ENCODE data around the gene CCN5.

DNA sequence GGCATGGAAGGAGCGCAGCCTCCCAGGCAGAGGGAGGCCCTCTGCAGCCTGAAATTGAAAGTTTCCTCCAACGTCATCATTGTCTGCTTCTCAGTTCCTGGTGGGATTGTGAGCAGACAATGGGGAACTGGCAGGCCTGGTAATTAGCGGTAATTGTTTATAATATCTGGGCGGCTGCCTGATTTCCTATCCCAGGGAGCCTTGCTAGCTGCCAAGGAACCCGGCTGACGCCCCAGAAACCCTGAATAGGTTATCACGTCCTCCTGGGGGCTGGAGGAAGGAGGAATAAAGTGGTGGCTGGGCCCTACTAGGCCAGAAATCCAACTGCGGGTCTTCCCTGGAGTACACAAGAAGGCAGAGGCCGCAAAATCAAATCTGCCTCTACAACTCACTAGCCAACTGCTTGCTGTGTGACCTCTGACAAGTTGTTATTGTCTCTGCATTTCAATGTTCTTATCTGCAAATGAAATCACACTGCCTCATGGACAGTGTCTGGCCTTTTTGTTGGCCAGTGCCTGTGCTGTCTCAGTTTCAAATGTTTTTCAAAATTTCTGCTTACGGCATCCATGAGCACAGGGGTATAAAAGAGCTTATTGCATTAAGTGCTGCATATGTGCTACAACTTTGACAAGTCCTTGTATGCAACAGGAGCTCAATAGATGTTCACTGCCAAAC lies 47.4 kb downstream of the CCN5 start:
- TF ChIP-seq ZNF549 (tag by site-specific recombination; IDR thresholded peaks at IDR 0.05) = no peak
- no peak for TF ChIP-seq ZNF274 (IDR thresholded peaks at IDR 0.05; ENCODE audit: low read length)
- no peak for TF ChIP-seq ZNF274 (tag by site-specific recombination; IDR thresholded peaks at IDR 0.05; ENCODE audit: borderline replicate concordance)
- no peak for TF ChIP-seq YY2 (tag by site-specific recombination; IDR thresholded peaks at IDR 0.05)
- TF ChIP-seq, protein P1, sequence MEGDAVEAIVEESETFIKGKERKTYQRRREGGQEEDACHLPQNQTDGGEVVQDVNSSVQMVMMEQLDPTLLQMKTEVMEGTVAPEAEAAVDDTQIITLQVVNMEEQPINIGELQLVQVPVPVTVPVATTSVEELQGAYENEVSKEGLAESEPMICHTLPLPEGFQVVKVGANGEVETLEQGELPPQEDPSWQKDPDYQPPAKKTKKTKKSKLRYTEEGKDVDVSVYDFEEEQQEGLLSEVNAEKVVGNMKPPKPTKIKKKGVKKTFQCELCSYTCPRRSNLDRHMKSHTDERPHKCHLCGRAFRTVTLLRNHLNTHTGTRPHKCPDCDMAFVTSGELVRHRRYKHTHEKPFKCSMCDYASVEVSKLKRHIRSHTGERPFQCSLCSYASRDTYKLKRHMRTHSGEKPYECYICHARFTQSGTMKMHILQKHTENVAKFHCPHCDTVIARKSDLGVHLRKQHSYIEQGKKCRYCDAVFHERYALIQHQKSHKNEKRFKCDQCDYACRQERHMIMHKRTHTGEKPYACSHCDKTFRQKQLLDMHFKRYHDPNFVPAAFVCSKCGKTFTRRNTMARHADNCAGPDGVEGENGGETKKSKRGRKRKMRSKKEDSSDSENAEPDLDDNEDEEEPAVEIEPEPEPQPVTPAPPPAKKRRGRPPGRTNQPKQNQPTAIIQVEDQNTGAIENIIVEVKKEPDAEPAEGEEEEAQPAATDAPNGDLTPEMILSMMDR (tag by site-specific recombination; IDR thresholded peaks at IDR 0.05) = no peak
- no peak for TF ChIP-seq HOXA7 (CRISPR knock-in tag; IDR thresholded peaks at IDR 0.05; ENCODE audit: borderline replicate concordance)
- no peak for TF ChIP-seq ZBTB1 (tag by site-specific recombination; IDR thresholded peaks at IDR 0.05)
- TF ChIP-seq ZNF169 (tag by site-specific recombination; IDR thresholded peaks at IDR 0.05) = no peak
- TF ChIP-seq MYNN (tag by site-specific recombination; IDR thresholded peaks at IDR 0.05; ENCODE audit: borderline replicate concordance) = no peak
- TF ChIP-seq, protein P2, sequence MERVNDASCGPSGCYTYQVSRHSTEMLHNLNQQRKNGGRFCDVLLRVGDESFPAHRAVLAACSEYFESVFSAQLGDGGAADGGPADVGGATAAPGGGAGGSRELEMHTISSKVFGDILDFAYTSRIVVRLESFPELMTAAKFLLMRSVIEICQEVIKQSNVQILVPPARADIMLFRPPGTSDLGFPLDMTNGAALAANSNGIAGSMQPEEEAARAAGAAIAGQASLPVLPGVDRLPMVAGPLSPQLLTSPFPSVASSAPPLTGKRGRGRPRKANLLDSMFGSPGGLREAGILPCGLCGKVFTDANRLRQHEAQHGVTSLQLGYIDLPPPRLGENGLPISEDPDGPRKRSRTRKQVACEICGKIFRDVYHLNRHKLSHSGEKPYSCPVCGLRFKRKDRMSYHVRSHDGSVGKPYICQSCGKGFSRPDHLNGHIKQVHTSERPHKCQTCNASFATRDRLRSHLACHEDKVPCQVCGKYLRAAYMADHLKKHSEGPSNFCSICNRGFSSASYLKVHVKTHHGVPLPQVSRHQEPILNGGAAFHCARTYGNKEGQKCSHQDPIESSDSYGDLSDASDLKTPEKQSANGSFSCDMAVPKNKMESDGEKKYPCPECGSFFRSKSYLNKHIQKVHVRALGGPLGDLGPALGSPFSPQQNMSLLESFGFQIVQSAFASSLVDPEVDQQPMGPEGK (tag by site-specific recombination; IDR thresholded peaks at IDR 0.05) = no peak
